Measurements from ENCODE around the gene SH3GLB1.

The SH3GLB1 gene

DNA sequence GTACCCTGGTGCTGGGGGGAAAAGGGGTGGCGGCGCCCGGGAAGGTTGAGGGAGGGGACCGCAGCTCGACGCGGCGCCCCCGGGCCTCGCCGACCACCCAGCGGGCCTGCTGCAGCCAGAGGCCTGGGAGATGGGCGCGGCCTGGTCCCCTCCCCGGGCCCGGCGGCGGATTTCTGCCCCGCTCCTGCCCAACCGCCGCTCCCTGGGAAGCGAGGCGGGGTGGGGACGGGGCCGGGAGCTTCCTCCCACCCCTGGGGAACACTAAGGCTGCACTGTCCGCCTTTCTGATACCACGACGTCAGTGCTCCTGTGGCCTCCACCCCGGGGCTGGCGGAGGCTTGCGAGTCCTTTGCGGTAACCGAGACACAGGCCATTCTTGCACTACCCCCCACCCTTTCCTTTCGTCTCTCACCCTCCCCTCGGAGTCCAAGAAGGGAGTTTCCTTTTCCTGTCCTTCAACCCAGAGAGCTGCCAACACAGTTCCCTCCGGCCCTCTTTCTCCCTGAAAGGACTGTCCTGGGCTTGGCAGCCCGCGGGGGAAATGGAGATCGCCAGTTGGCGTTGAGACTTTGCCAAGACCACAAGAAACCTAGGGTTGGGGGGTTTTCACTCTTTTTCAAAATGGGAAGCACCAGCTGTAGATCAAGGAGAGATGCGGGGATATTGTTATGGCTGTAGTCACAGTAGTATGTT, 742 bp downstream of the SH3GLB1 start:
- Histone ChIP-seq H4K5ac (ENCODE audit: low read length) (no peak overlapping the region), H3K56ac (ENCODE audit: low read length) (peak overlapping the region; percentile 98), H3K27ac (ENCODE audit: low read depth, low read length) (peak overlapping the region; percentile 99), H2BK120ac (ENCODE audit: low read depth, low read length) (no peak overlapping the region), H3K36me3 (ENCODE audit: control insufficient read depth, insufficient read depth, low read length) (no peaks in the 10 kb centered on the region), H2AK5ac (ENCODE audit: low read length) (no peak overlapping the region), H2BK5ac (ENCODE audit: low read length) (peak overlapping the region; percentile 77), H3K27me3 (ENCODE audit: insufficient read depth, low read length, poor library complexity) (no peaks in the 10 kb centered on the region), H3K4me1 (ENCODE audit: control insufficient read depth, low read depth, low read length) (no peaks in the 10 kb centered on the region), H3K18ac (ENCODE audit: low read length) (peak overlapping the region; percentile 75), H2BK15ac (replicated peaks; ENCODE audit: low read depth) (no peak overlapping the region), H3K4ac (ENCODE audit: low read depth, low read length) (no peak overlapping the region), H3K79me2 (ENCODE audit: control insufficient read depth, insufficient read depth, low read length) (peaks cover 21% of the 10 kb centered on the region), H3K23ac (ENCODE audit: low read length) (no peak overlapping the region), H3K9ac (ENCODE audit: low read length) (peak overlapping the region; percentile 87), H3K4me3 (ENCODE audit: low read length) (peak overlapping the region; percentile 88), H4K8ac (ENCODE audit: low read depth, low read length) (no peak overlapping the region), H3K79me1 (ENCODE audit: low read length) (peaks cover 3% of the 10 kb centered on the region), H3K4me2 (ENCODE audit: low read length) (peak overlapping the region; percentile 74)
- peak; percentile 85 for DNase-seq
- no CpG with 5 or more reads among the region's 41 CpGs for WGBS (ENCODE audit: extremely low coverage, insufficient coverage, low lambda C conversion rate)

- H3K4ac ChIP-seq (ENCODE audit: low read depth, low read length): no peak overlapping the region
- no peaks in the 10 kb centered on the region for H3K36me3 ChIP-seq (ENCODE audit: control insufficient read depth, insufficient read depth, low read length)
- peaks cover 3% of the 10 kb centered on the region for H3K79me1 ChIP-seq (ENCODE audit: low read length)
- H2BK5ac ChIP-seq (ENCODE audit: low read length): no peak overlapping the region
- peak overlapping the region; percentile 74 for H3K4me2 ChIP-seq (ENCODE audit: low read length)
- no peak overlapping the region for H3K23ac ChIP-seq (ENCODE audit: low read length)
- H3K18ac ChIP-seq (ENCODE audit: low read length): no peak overlapping the region
- no peak for DNase-seq
- no peak overlapping the region for H2BK120ac ChIP-seq (ENCODE audit: low read depth, low read length)
- no CpG with 5 or more reads among the region's 4 CpGs for WGBS (ENCODE audit: extremely low coverage, insufficient coverage, low lambda C conversion rate)
- no peaks in the 10 kb centered on the region for H3K4me1 ChIP-seq (ENCODE audit: control insufficient read depth, low read depth, low read length)
- H2AK5ac ChIP-seq (ENCODE audit: low read length): no peak overlapping the region
- no peak overlapping the region for H2BK15ac ChIP-seq (replicated peaks; ENCODE audit: low read depth)
- no peaks in the 10 kb centered on the region for H3K27me3 ChIP-seq (ENCODE audit: insufficient read depth, low read length, poor library complexity)
- no peak overlapping the region for H4K5ac ChIP-seq (ENCODE audit: low read length)
- peak overlapping the region; percentile 88 for H3K4me3 ChIP-seq (ENCODE audit: low read length)
- H4K8ac ChIP-seq (ENCODE audit: low read depth, low read length): no peak overlapping the region
- H3K27ac ChIP-seq (ENCODE audit: low read depth, low read length): peak overlapping the region; percentile 99
- peak overlapping the region; percentile 87 for H3K9ac ChIP-seq (ENCODE audit: low read length)
- H3K79me2 ChIP-seq (ENCODE audit: control insufficient read depth, insufficient read depth, low read length): peaks cover 21% of the 10 kb centered on the region
- H3K56ac ChIP-seq (ENCODE audit: low read length): peak overlapping the region; percentile 98
These were observed 1.2 kb downstream of the SH3GLB1 start for GRCh38 chr1:86705665-86705985.

GRCh38 chr1:86706018-86706635, 1.8 kb downstream of the SH3GLB1 start:
- Histone ChIP-seq H3K18ac (ENCODE audit: low read length) (no peak overlapping the region), H2BK15ac (replicated peaks; ENCODE audit: low read depth) (no peak overlapping the region)
- no peak for DNase-seq

GRCh38 chr1:86708920-86709319, 4.5 kb downstream of the SH3GLB1 start:
- H3K36me3 ChIP-seq (ENCODE audit: control insufficient read depth, insufficient read depth, low read length): no peaks in the 10 kb centered on the region
- H3K23ac ChIP-seq (ENCODE audit: low read length): no peak overlapping the region
- no peak overlapping the region for H2BK120ac ChIP-seq (ENCODE audit: low read depth, low read length)
- no peak overlapping the region for H3K4me2 ChIP-seq (ENCODE audit: low read length)
- peaks cover 23% of the 10 kb centered on the region for H3K79me2 ChIP-seq (ENCODE audit: control insufficient read depth, insufficient read depth, low read length)
- no peak overlapping the region for H4K8ac ChIP-seq (ENCODE audit: low read depth, low read length)
- no peak overlapping the region for H3K18ac ChIP-seq (ENCODE audit: low read length)
- H3K4ac ChIP-seq (ENCODE audit: low read depth, low read length): no peak overlapping the region
- no peak overlapping the region for H3K4me3 ChIP-seq (ENCODE audit: low read length)
- H3K79me1 ChIP-seq (ENCODE audit: low read length): peaks cover 4% of the 10 kb centered on the region
- H3K4me1 ChIP-seq (ENCODE audit: control insufficient read depth, low read depth, low read length): peaks cover 2% of the 10 kb centered on the region
- H4K5ac ChIP-seq (ENCODE audit: low read length): no peak overlapping the region
- H3K9ac ChIP-seq (ENCODE audit: low read length): no peak overlapping the region
- DNase-seq: no peak
- H3K27ac ChIP-seq (ENCODE audit: low read depth, low read length): no peak overlapping the region
- no peaks in the 10 kb centered on the region for H3K27me3 ChIP-seq (ENCODE audit: insufficient read depth, low read length, poor library complexity)
- H2BK5ac ChIP-seq (ENCODE audit: low read length): no peak overlapping the region
- H2AK5ac ChIP-seq (ENCODE audit: low read length): no peak overlapping the region
- no CpG with 5 or more reads among the region's 1 CpG for WGBS (ENCODE audit: extremely low coverage, insufficient coverage, low lambda C conversion rate)
- no peak overlapping the region for H2BK15ac ChIP-seq (replicated peaks; ENCODE audit: low read depth)
- H3K56ac ChIP-seq (ENCODE audit: low read length): no peak overlapping the region

More at GRCh38 chr1:86706018-86706635, 1.8 kb downstream of the SH3GLB1 start:
- peak overlapping the region; percentile 87 for H3K9ac ChIP-seq (ENCODE audit: low read length)
- no peak overlapping the region for H2BK120ac ChIP-seq (ENCODE audit: low read depth, low read length)
- H3K36me3 ChIP-seq (ENCODE audit: control insufficient read depth, insufficient read depth, low read length): no peaks in the 10 kb centered on the region
- H2BK5ac ChIP-seq (ENCODE audit: low read length): no peak overlapping the region
- H2AK5ac ChIP-seq (ENCODE audit: low read length): no peak overlapping the region
- H3K4me2 ChIP-seq (ENCODE audit: low read length): peak overlapping the region; percentile 74
- H3K4me3 ChIP-seq (ENCODE audit: low read length): no peak overlapping the region
- no peaks in the 10 kb centered on the region for H3K4me1 ChIP-seq (ENCODE audit: control insufficient read depth, low read depth, low read length)
- H3K56ac ChIP-seq (ENCODE audit: low read length): no peak overlapping the region
- H3K79me1 ChIP-seq (ENCODE audit: low read length): peaks cover 3% of the 10 kb centered on the region
- no peak overlapping the region for H3K27ac ChIP-seq (ENCODE audit: low read depth, low read length)
- no CpG with 5 or more reads among the region's 2 CpGs for WGBS (ENCODE audit: extremely low coverage, insufficient coverage, low lambda C conversion rate)
- no peak overlapping the region for H4K8ac ChIP-seq (ENCODE audit: low read depth, low read length)
- H3K27me3 ChIP-seq (ENCODE audit: insufficient read depth, low read length, poor library complexity): no peaks in the 10 kb centered on the region
- no peak overlapping the region for H3K23ac ChIP-seq (ENCODE audit: low read length)
- no peak overlapping the region for H3K4ac ChIP-seq (ENCODE audit: low read depth, low read length)
- peaks cover 21% of the 10 kb centered on the region for H3K79me2 ChIP-seq (ENCODE audit: control insufficient read depth, insufficient read depth, low read length)
- no peak overlapping the region for H4K5ac ChIP-seq (ENCODE audit: low read length)

- no peak for DNase-seq
- no peak overlapping the region for H4K5ac ChIP-seq (ENCODE audit: low read length)
- H3K4me3 ChIP-seq (ENCODE audit: low read length): no peak overlapping the region
- peaks cover 2% of the 10 kb centered on the region for H3K4me1 ChIP-seq (ENCODE audit: control insufficient read depth, low read depth, low read length)
- H3K27ac ChIP-seq (ENCODE audit: low read depth, low read length): no peak overlapping the region
- H3K36me3 ChIP-seq (ENCODE audit: control insufficient read depth, insufficient read depth, low read length): no peaks in the 10 kb centered on the region
- WGBS (ENCODE audit: extremely low coverage, insufficient coverage, low lambda C conversion rate): no CpG with 5 or more reads among the region's 2 CpGs
- no peak overlapping the region for H3K4me2 ChIP-seq (ENCODE audit: low read length)
- H3K79me2 ChIP-seq (ENCODE audit: control insufficient read depth, insufficient read depth, low read length): peaks cover 7% of the 10 kb centered on the region
- no peak overlapping the region for H2AK5ac ChIP-seq (ENCODE audit: low read length)
- H3K79me1 ChIP-seq (ENCODE audit: low read length): peaks cover 2% of the 10 kb centered on the region
- no peak overlapping the region for H2BK120ac ChIP-seq (ENCODE audit: low read depth, low read length)
- no peak overlapping the region for H3K56ac ChIP-seq (ENCODE audit: low read length)
- no peak overlapping the region for H3K23ac ChIP-seq (ENCODE audit: low read length)
- no peak overlapping the region for H3K18ac ChIP-seq (ENCODE audit: low read length)
- no peak overlapping the region for H2BK5ac ChIP-seq (ENCODE audit: low read length)
- no peak overlapping the region for H4K8ac ChIP-seq (ENCODE audit: low read depth, low read length)
- H3K4ac ChIP-seq (ENCODE audit: low read depth, low read length): no peak overlapping the region
- no peak overlapping the region for H2BK15ac ChIP-seq (replicated peaks; ENCODE audit: low read depth)
- no peak overlapping the region for H3K9ac ChIP-seq (ENCODE audit: low read length)
- H3K27me3 ChIP-seq (ENCODE audit: insufficient read depth, low read length, poor library complexity): no peaks in the 10 kb centered on the region
These were observed 7.9 kb downstream of the SH3GLB1 start for GRCh38 chr1:86712088-86712860.
